ENCODE measurements around the gene TOB1.

Gene TOB1

DNA sequence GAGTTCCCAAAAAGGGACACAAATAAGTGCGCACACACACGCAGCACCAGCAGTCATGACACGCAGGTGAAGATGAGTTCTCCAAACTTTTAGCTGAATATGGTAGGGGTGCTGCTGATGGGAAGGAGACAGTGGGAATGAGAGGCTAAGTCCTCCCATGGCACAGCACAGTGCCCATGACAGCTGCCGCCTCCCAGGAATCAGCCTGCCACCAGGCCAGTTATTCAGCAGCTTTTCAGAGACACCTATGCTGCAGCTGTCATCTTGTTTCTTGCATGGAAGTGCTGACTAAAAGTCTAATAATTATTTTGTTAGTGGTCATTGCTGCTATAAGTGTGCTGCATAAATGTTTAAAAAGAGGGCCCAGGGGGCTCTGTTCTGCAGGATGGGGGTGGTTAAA lies 18.6 kb downstream of the TOB1 start:
- DNase-seq (ENCODE audit: low read depth in 2 of 3, low spot score in 2 of 3) = no peak

DNA sequence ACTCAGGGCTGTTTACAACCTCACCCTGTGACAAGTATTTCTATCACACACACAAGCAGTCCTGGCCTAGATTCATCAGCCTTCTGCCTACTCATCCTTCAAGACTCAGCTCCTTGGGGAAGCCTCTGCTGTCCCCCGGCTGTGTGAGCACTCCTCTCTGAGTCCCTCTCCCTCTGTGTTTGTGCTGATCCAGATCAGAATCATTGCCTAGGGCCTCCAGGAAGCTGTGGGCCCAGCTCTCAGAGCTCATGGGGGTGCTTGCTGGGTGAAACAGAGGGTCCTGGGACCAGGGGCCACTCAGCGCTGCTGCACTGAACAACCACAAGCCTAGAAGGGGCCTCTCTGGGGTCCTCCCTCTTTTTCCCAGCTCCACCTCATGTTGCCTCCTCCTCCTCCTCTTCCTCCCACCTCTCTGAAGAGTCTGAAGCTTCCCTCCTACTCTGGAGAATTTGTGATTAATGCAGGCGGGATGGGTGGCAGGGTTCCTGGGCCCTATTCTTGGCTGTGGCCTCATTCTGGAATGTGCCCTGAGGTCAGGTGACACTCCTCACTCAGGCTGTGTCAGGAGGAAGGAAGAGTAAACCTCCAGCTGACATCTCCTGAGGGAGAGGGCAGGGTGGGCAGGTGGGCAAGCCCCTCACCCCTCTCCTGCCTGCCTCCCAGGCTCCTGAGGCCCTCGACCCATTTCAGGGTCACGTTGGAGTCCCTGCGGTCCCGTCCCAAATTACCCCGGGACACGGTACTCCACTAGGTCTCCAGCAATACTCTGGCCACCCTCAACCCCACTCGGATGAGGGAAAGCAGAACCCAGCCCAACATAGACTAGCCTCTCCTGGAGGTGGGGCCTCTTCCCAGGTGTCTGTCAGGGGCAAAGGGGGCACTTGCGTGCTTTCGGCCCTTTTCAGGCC lies 20.7 kb downstream of the TOB1 start:
- DNase-seq (ENCODE audit: low read depth in 2 of 3, low spot score in 2 of 3) = no peak

DNA sequence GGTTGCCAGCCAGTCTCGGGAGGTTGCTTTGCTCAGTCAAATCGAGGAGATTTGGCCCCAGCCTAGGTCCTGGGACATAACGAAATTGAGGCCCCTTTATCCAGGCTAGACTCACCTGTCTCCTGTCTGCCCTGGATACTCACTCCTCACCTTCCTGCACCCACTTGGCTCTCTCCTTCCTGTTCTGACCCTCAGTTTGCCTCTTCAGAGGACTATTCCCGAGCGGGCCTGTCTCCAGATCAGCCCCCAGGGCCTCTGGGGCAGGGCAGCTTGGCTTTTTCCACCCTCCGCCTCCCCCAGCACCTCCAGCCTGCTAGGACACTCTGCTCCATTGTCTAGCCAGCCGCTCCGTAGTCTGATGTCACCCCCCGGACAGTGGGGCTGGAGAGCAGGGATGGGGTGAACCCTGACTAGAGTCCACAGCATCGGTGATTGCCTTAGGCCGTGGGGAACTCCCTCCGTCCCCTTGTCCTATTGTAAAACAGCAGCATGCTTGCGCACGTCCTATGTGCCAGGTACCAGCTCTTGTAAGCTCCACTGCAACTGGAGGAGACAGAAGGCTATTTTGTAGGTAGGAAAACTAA lies 21.9 kb downstream of the TOB1 start:
- DNase-seq (ENCODE audit: low read depth in 2 of 3, low spot score in 2 of 3) = no peak

DNA sequence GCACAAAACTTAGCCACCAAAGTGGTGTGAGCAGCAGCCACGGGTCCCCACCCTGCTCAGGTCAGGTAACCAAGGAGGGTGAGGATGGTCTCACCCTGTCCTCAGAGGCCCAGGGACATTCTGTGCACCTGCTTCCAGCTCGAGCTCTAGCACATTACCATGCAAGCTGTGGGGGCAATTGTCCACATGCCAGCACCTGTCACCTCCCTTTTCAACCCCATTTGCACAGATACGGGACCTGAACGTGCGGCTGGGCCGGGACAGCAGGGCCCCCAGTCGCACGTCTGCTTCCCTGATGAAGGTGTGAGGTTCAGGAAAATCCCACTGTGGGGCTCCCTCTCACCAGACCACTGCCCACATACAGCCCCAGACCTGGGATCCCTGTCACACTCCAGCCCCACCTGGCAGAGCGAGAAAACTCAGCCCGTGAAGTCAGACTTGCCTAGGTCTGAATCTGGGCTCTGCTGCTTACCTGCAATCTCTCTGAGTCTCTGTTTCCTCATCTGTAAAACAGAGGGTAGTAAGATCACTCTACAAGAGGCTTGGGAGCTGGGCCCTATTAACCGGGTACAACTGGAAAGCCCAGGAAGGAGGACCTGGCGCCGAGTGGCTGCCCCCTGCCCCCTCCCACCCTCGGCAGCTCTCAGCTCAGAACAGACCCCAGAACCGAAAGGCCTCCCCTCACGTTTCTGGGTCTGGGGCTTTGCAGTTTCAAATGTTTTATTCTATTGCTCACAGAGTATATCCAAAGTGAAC lies 22.8 kb downstream of the TOB1 start:
- DNase-seq (ENCODE audit: low read depth in 2 of 3, low spot score in 2 of 3) = no peak

DNA sequence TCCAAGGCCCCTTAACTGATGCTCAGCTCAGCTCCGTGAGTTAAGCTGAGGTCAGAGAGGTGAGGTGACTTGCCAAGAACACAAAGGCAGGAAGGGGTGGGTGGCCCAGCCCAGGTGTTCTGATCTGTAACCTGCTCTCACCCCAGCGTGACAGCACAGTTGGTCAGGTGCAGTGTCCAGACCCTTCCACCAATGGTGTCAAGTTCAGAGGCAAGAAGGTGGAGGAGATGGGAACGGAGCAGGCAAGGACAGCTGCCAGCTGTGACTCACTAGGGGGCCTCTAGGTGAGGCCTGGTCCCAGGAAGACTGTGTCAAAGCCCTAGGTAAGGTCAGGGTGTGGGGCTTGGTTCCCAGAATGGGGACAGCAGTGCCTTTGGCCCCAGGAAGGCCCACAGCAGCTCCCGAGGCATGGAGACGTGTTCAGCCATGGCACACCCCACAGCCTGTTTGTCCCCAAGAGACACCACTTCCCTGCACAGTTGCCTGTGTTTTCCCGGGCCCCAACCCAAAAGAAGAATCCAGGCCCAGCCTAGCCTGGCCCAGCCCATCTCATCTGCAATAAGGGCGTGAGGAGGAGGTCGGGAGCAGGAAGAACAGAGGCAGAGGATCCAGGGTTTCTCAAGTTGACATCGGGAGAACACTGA lies 23.5 kb downstream of the TOB1 start:
- DNase-seq (ENCODE audit: low read depth in 2 of 3, low spot score in 2 of 3) = no peak

DNA sequence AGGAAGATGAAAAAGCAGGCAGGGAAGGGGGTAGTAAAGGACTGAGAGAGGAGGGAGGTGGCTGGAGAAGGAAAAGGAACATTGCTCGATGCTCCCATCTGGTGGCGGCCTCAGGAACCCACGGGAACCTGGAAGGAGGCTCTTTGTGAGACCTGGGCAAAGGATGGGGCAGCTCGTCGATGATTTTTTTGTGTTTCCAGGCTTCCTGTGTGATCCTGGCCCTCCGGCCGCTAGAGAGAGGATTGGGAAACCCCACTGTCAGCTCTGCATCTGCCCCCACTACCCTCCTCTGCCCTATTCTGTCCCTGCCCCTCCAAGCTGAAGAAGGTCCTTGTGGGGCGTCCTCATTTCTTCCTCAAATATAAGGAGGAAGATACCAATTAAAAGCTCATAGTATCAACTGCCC lies 24.2 kb downstream of the TOB1 start:
- no peak for DNase-seq (ENCODE audit: low read depth in 2 of 3, low spot score in 2 of 3)

DNA sequence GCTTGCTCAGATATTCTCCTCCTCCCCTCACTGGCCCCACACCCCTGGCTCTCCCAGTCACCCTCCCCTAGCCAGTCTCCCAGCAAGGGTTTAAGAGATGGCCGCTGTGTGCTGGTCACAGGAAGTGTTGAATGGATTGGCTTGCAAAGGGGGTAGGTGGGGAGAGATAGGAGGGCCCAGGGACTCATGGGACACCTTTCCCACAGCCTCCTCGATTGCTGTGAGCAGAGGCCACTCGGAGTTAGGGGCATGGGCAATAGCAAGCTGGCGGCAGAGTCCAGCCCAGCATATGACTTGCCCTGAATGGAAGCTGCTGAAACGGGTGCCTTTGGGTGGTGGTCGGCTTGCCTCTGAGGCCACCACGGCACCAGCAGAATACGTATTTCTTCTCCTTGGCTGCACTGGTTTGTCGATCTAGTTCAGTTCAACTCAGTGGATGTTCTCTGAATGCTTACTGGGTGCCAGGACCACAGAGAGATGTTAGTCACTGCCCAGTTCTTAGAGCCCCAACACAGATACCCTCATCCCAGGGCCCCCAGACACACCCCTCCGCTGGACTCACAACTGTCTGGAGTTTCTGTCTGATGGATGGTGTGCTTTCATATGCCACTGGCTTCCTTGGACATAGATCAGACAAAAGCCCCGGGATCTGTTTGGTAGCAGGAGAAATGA lies 24.7 kb downstream of the TOB1 start:
- no peak for DNase-seq (ENCODE audit: low read depth in 2 of 3, low spot score in 2 of 3)

DNA sequence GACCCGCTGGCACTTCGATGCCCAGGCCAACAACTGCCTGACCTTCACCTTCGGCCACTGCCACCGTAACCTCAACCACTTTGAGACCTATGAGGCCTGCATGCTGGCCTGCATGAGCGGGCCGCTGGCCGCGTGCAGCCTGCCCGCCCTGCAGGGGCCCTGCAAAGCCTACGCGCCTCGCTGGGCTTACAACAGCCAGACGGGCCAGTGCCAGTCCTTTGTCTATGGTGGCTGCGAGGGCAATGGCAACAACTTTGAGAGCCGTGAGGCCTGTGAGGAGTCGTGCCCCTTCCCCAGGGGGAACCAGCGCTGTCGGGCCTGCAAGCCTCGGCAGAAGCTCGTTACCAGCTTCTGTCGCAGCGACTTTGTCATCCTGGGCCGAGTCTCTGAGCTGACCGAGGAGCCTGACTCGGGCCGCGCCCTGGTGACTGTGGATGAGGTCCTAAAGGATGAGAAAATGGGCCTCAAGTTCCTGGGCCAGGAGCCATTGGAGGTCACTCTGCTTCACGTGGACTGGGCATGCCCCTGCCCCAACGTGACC lies 25.8 kb downstream of the TOB1 start:
- no peak for DNase-seq (ENCODE audit: low read depth in 2 of 3, low spot score in 2 of 3)

DNA sequence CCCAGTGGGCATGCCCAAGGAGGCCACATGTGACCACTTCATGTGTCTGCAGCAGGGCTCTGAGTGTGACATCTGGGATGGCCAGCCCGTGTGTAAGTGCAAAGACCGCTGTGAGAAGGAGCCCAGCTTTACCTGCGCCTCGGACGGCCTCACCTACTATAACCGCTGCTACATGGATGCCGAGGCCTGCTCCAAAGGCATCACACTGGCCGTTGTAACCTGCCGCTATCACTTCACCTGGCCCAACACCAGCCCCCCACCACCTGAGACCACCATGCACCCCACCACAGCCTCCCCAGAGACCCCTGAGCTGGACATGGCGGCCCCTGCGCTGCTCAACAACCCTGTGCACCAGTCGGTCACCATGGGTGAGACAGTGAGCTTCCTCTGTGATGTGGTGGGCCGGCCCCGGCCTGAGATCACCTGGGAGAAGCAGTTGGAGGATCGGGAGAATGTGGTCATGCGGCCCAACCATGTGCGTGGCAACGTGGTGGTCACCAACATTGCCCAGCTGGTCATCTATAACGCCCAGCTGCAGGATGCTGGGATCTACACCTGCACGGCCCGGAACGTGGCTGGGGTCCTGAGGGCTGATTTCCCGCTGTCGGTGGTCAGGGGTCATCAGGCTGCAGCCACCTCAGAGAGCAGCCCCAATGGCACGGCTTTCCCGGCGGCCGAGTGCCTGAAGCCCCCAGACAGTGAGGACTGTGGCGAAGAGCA lies 26.4 kb downstream of the TOB1 start:
- no peak for DNase-seq (ENCODE audit: low read depth in 2 of 3, low spot score in 2 of 3)

DNA sequence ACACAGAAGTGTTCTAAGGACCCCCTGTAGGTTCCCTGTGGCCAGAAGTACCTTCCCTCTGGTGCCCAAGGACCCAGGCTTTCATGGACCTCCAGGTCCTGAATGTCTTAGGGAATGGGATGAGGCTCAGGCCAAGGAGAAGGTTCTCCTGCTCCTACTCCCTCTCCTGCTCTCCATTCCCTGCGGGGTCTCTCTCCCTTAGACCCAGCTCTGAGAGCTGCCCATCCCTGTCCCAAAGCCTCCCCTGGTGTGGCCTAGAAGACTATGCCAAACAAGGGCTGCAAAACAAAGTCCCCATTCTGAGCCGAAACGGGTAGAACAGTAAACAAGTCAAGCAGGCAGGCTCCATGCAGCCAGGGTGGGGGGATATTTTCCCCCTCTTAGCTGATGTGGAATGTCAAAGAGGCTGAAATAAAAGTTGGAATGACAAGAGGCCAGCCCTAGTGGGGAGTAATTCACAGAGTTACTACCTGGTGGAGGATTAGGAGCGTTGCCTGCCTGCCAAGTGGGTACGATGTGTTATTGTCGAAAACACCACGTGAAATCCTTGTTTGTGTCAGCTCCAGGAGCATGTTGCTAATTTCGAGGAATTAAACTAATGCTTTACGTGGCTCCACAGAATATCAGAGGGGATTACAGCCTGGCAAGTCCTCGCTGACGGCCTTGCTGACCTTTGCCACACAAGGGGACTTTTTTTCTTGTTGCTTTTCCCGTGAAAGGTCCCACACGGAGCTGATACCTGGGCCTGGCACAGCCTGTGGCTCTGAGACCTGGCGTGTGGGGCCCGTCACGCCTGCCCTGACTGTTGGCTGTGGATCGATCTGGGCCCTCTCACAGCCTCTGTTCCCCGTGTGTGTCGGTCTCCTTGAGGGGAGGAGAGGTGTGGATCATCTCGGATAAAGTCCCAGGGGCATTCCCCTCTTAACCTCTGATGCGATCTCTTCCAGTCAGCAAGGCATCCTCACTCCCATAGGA lies 27.9 kb downstream of the TOB1 start:
- DNase-seq (ENCODE audit: low read depth in 2 of 3, low spot score in 2 of 3) = no peak

DNA sequence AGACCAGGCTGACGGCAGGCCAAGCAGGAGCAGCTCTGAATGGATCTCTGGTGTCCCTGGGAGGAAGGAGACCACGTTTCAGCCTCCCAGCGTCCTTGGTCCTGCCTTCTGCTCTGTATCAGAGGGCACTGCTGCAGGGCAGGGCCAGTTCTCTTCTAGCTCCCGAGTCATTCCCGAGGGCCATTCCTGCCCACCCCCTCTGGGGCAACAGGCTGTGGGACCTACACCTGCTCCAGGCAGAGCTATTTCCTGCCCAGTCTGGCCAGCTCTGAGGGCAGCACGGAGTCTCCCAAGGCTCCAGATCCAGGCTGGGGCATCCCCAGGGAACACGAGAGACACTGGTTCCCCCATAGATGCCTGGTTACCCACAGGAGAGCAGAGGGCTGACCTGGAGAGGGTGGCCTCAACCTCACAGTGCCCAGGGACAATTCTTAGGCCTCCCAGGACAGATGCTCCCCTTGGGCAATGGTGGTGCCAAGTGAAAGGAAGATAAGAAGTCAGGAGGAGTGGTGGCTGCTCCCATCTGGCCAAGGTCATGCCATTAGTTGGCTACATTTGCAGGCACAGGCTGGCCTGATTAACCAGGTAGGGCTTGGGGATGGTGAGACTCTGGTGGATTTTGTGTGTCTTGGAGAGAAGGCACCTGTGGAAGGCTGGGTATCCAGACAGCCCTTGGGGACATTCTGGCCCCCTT lies 28.7 kb downstream of the TOB1 start:
- DNase-seq (ENCODE audit: low read depth in 2 of 3, low spot score in 2 of 3) = no peak

DNA sequence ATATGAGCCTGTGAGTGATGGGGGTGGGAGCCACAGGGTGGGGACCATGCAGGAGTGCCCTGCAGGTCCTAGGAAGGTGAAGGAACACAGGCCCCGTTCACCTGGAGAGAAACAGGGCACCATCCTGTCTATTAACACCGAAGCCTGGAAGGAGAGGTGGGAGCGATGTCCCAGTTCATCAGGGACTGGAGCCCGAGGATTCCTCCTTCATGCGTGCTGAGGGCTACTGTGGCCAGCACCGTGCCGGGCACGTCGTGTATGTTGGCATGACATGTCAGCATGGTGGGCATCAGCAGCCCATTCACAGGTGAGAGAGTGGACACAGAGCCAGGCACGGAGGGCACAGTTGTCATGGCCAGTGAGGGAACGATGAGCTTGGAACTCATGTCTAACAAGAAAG lies 29.3 kb downstream of the TOB1 start:
- no peak for DNase-seq (ENCODE audit: low read depth in 2 of 3, low spot score in 2 of 3)

DNA sequence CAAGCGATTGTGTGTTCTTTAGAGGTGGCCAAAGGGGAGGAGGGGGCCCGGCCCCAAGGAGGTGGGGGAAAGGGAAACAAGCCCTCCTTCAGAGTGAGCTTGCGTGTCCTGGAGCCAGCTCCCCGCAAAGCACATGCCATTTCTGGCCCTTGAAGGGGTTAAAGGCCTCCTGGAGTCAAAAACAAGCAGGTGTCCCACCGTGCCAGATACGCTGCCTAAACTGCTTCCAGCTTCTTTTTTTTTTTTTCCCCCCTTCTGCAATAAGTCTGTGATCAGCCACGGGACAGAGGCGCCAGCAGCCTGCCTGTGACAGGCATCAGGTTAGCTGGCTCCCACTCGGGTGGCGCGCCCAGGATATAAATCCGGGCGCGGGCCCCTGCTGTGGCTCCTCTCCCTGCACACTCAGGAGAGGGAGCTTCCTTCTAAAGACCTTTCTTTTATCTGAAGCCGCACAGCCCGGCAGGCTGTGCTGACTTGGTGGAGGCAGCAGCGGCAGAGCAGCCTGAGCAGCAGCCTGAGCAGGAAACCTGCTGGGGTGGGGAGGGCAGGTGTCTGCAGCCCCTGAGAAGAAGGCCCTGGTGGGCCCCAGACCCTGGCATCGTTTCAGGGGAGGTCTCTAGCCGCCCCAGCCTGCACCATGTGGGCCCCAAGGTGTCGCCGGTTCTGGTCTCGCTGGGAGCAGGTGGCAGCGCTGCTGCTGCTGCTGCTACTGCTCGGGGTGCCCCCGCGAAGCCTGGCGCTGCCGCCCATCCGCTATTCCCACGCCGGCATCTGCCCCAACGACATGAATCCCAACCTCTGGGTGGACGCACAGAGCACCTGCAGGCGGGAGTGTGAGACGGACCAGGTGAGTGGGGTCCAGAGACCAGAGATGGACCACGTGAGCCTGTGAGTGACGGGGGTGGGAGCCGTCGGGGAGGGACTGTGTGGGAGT lies 30.6 kb downstream of the TOB1 start, which contains the start of gene WFIKKN2:
Gene WFIKKN2 (plus strand): TSS at position 286 of the 934 bp plus-strand sequence. CDS start 352 bp downstream, at position 638.
- DNase-seq (ENCODE audit: low read depth in 2 of 3, low spot score in 2 of 3) = no peak

DNA sequence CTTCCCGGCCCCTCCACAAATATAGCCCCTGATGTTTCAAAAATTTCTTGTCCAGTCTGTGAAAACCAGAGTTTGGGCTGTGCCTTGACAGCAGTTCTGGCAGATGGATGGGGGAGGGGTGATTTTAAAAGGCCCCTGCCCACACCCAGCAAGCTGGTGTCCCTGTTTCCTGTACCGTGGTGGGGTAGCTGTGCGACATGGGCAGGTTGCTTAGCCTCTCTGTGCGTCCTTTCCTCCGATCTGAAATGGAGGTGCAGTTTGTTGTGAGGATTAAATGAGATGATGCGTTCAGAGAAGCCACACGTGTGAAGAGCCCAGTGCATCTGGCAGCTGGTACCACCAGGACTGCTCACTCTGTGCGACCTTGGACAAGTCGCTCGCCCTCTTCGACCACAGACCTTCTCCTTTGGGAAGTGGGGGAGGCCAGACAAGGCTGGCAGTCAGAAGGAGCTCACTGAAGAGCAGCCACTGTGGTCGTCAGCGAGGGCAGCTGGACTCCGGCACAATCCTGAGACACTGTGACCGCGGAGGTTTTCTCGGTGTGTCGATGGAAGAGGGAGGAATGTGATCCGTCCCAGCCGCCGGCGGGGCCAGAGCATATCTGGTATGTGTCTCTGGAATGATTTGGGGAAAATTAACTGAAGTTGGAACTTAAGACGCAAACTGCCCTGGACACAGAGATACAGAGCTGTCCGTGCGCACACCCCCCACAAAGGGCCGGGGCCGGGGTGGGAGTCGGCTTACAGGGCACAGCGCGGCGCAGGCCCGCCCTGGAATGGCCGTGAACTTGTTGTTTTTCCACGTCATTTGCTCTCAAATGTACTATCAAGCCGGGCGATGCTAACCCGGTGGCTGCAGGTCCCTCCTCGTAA lies 31.5 kb downstream of the TOB1 start:
- no peak for DNase-seq (ENCODE audit: low read depth in 2 of 3, low spot score in 2 of 3)

DNA sequence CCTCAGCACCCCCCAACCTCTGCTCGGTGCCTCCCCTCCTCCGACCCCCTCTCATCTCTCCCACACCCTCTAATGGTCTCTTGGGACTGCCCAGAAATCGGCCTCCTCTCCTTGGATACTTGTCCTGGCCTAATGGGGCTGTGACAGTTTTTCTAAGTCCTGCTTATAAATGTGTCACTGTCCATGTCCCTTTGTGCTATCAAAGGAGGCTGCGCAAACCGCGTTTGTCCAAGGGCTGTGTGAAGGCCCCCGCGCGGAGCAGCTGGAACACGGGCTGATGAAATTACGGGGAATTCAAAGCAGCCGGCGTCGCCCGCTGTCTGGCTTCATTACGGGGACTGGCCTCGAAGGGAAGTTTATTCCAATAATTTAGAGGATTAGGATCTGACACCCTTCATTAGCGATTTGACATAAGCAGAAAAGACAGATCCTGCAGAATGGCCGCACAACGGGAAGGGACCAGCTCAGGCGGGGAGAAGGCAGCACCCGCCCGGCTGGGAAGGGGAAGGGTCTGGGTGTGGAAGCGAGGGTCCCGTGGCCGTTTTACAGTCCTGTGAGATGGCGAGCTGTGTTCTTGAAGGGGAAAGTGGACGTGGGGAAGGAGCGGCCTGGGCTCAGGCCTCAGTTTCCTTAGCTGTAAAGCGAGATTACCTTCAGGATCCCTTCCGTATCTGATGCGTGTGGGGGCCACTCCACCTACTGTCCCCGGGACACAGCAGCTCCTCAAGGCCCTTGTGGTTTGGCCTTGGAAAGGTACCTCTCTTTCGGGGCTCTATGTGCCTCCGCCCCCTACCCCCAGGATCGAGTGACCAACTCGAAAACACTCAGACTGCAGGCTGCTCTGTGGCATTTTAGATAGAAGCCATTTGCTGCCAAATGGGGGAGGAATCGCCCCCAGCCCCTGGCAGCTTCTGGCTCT lies 32.4 kb downstream of the TOB1 start:
- DNase-seq (ENCODE audit: low read depth in 2 of 3, low spot score in 2 of 3) = no peak
